NCI-H1092 (cell line): ENCODE data around the gene IGSF8.

Experiments
- DNase-seq: peaks from one replicate; lab custom pipeline; 2025; lab: John Stamatoyannopoulos, UW

The IGSF8 gene, protein sequence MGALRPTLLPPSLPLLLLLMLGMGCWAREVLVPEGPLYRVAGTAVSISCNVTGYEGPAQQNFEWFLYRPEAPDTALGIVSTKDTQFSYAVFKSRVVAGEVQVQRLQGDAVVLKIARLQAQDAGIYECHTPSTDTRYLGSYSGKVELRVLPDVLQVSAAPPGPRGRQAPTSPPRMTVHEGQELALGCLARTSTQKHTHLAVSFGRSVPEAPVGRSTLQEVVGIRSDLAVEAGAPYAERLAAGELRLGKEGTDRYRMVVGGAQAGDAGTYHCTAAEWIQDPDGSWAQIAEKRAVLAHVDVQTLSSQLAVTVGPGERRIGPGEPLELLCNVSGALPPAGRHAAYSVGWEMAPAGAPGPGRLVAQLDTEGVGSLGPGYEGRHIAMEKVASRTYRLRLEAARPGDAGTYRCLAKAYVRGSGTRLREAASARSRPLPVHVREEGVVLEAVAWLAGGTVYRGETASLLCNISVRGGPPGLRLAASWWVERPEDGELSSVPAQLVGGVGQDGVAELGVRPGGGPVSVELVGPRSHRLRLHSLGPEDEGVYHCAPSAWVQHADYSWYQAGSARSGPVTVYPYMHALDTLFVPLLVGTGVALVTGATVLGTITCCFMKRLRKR

GRCh38 chr1:160097911-160098851 is at the start of gene IGSF8:
Gene IGSF8 (minus strand): TSS chr1:160098619. CDS start chr1:160098472, 147 bp downstream.
- DNase-seq = peak; percentile 65

- no peak for DNase-seq
These were observed 49.7 kb upstream of the IGSF8 start for GRCh38 chr1:160148121-160148520.

- DNase-seq = no peak
These were observed 47.7 kb upstream of the IGSF8 start for GRCh38 chr1:160146107-160146506.

DNA sequence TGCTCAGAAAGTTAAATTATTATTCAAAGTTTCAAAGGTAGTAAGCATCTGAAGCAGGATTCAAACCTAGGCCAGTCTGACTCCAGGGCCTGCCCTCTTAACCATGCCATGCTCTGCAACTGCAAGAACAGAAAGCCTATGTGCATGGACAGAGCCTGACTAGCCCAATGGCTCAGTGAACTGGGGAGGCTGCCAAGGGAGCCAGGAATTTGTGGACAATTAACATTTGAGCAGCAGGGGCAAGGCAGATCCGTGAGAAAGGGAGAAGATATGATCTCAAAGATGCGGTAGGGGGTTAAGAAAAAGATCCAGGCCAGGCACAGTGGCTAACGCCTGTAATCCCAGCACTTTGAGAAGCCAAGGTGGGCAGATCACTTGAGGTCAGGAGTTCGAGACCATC is 46.5 kb upstream of the IGSF8 start:
- DNase-seq = no peak

DNA sequence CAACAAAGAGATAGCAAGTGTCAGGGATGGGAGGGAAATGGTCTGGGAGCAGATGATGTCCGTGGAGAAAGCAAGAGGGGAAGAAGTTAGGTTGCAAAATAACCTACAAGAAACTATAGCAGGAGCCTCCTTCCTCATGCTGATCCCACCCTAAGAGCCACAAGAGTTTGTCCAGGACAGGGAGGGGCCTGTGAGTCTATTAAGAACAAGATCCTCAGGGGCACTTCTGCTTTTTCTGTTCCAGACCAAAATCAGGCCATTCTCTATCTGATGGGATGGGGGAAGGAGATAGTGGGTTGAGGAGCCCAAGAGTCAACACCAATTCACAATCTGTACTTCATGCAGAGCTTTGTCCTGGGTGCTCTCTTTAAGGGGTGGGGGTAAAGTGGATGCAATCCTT is 45.3 kb upstream of the IGSF8 start:
- no peak for DNase-seq

DNA sequence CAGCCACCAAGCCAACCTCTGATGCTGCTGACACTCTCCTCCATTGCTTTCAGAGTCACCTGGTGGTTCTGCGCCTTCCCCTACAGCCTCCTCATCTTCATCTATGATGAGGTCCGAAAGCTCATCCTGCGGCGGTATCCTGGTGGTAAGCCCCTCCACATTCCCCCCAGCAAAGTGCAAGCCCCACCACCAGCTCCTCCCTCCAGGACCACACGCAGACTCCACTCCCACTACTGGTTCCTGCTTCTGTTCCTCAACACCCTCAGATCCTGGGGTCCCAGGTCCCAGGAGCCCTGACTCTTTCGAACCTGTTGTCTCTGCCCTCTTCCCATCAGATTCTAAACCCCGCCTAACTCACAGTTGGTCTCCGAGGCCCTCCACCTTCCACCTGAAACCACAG is 41.4 kb upstream of the IGSF8 start:
- DNase-seq = no peak

GRCh38 chr1:160137216-160137862 is 38.9 kb upstream of the IGSF8 start:
- no peak for DNase-seq

DNA sequence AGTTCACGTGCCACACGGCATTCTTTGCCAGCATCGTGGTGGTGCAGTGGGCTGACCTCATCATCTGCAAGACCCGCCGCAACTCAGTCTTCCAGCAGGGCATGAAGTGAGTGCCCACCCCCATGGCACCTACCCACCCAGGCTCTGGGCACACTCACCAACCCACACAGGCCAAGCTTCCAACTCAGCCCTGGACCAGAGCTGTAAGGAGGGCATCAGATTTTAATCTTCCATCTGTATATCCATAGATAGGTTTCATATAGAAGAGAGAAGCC is 38.4 kb upstream of the IGSF8 start:
- no peak for DNase-seq

DNA sequence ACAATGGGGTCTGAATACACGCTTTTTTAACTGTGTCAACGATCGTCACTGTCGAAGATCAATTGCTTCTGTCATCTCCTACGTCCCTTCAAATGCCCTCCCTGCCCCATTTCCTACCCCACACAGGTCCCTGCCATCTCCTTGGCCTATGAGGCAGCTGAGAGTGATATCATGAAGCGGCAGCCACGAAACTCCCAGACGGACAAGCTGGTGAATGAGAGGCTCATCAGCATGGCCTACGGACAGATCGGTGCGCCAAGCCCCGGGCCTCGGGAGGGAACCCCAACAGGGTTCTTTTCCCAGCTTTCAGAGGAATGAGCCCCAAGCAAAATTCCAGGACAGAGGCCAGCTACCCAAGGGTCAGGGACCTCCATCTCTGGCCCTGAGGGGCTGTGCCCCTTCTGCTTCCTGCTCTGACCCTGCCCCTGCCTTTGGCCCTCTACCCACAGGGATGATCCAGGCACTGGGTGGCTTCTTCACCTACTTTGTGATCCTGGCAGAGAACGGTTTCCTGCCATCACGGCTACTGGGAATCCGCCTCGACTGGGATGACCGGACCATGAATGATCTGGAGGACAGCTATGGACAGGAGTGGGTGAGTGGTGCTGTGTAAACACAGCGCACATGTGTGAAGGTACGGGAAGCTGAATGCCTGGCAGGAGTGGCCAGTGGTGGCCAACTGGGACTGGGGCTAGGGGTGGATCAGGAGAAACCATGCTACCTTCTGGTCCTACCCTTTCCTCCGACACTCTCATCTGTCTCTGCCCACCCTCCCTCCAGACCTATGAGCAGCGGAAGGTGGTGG is 37.9 kb upstream of the IGSF8 start:
- DNase-seq = no peak

DNA sequence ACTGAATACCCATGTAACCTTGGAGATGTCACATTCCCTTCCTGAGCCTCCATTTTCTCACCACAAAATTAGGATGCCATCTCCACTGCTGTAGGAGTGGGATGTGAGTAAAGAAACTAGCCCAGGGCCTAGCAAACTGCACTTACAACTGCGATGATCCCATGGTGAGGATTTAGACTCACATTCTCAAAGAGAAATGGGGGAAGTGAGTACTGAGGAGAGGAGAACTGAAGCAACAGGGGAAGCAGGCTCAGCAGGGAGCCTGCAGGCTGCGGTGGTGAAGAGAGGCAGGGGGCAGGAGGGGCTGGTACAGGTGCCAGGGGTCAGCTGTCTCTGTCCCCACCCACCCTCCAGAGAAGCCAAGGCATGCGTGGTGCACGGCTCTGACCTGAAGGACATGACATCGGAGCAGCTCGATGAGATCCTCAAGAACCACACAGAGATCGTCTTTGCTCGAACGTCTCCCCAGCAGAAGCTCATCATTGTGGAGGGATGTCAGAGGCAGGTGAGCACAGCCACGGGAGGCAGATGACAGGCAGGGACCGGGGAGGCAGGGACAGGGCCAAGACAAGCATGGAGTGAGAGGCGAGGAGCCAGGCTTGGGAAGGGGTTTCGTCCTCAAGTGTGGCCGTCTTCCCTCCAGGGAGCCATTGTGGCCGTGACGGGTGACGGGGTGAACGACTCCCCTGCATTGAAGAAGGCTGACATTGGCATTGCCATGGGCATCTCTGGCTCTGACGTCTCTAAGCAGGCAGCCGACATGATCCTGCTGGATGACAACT is 36.6 kb upstream of the IGSF8 start:
- no peak for DNase-seq

DNA sequence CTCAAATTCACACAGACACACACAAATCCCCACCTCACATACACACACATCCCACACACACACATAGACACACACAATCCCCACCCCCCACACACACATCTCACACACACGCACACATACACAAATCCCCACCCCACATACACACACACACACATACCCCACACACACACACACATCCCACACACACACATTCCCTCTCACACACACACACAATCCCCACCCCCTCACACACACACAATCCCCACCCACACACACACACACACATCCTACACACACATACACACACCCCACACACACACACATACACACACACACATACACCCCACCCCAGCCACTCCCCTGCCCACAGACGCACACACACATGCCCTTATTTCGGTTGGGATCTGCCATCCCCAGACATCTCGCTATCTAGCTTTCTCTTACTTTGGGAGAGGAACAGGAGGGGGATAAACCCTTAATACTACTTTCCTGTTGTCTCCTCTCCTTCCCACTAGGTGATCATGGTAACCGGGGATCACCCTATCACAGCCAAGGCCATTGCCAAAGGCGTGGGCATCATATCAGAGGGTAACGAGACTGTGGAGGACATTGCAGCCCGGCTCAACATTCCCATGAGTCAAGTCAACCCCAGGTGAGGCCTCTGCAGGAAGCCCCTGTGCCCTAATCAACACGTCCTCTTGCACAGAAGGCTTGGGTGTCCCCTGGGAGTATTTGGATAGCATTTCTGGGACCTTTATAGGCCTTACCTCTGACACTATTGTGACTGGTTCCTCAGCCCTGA is 35.8 kb upstream of the IGSF8 start:
- no peak for DNase-seq

GRCh38 chr1:160131803-160132565 is 33.6 kb upstream of the IGSF8 start:
- no peak for DNase-seq

DNA sequence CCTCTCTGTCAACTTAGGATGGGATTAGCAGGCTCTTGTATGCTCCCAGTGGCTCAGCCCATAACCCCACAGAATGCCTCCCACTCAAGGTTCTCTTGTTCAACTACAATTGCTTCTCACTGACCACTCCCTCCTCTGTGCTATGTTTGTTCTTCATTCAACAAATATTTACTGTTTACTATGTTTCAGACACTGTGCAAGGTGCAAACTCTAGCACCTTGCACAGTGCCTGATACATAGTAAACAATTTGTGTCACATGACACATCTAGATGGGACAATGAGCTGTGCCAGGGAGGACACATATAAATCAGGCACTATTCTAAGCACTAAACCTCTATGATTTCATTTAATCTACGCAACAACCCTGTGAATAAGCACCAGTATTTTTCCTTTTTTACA is 32.5 kb upstream of the IGSF8 start:
- DNase-seq = no peak

DNA sequence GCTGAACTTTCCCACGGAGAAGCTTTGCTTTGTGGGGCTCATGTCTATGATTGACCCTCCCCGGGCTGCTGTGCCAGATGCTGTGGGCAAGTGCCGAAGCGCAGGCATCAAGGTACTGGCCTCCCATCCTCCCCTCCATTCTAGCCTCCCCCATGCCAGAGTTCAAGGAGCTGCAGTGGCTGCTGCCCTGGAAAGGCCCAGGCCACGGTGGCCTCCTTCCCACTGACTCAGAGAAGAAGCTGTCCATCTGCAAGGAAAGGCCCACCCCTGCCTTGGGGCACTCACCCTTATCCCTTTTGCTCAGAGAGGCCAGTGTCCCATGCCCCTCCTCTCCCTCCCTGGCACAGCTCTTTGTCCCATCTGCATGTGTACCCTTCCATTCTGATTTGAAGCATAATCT is 32.1 kb upstream of the IGSF8 start:
- no peak for DNase-seq

- no peak for DNase-seq
These were observed 31.5 kb upstream of the IGSF8 start for GRCh38 chr1:160129966-160130365.

- no peak for DNase-seq
These were observed 31.1 kb upstream of the IGSF8 start for GRCh38 chr1:160129558-160129957.

DNA sequence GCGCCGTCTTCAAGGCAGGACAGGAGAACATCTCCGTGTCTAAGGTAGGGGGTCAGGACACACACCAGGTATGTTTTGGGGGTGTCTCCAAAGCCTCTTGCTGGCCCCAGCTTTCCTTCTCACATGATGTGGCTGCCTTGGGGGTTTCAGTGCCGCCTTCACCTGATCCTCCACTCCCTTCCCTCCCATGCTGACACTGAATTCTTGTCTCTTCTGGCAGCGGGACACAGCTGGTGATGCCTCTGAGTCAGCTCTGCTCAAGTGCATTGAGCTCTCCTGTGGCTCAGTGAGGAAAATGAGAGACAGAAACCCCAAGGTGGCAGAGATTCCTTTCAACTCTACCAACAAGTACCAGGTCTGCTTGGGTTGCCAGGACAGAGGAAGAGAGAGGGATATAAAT is 30.6 kb upstream of the IGSF8 start:
- no peak for DNase-seq

DNA sequence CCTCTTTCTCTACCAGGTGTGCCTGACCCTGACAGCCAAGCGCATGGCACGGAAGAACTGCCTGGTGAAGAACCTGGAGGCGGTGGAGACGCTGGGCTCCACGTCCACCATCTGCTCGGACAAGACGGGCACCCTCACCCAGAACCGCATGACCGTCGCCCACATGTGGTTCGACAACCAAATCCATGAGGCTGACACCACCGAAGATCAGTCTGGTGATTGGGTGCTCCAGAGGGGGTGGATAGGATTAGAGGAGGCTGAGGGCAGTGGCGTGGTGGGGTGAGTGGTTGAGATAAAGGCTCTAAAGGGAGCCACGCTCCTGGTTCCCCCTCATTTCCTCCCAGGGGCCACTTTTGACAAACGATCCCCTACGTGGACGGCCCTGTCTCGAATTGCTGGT is 30.2 kb upstream of the IGSF8 start:
- DNase-seq = no peak

GRCh38 chr1:160127865-160128523 is 29.6 kb upstream of the IGSF8 start:
- DNase-seq = no peak
